Measurements from ENCODE around the gene ENTHD1. TPM values are rescaled to one million over a fixed set of nuclear protein-coding genes. Genes with fewer than 3 reads are reported as not detected.

The ENTHD1 gene
- total RNA-seq, 4 donors from 2014 or later, result not detected

DNA sequence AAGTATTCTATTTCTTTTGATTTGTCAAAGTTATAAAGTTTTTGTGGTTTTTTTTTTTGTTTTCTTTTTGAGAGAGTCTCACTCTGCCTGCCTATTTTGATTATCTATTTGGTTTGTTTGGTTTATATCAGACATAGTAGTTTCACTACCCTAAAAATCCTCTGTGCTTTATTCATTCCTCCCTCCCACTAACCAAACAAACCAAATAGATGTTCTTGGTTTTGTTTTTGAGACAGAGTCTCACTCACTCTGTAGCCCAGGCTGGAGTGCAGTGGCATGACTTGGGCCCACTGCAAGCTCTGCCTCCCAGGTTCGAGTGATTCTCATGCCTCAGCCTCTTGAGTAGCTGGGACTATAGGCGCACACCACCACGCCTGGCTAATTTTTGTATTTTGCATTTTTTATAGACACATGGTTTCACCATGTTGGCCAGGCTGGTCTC is 67.9 kb downstream of the ENTHD1 start:
- Histone ChIP-seq H3K36me3 (no peaks in the 10 kb centered on the region), H3K4me3 (no peak overlapping the region), H3K27me3 (peaks cover 0 to 44% (median 0%) of the 10 kb centered on the region in 4 donors), H3K27ac (no peak overlapping the region), H3K9me3 (no peaks in the 10 kb centered on the region), H3K4me1 (no peaks in the 10 kb centered on the region)
- WGBS, 2 donors, result 56 to 87% methylated on average over 3 of the region's 3 CpGs
- intact Hi-C loops (cut with DNase I), result no loop called here
- TF ChIP-seq, protein P1, sequence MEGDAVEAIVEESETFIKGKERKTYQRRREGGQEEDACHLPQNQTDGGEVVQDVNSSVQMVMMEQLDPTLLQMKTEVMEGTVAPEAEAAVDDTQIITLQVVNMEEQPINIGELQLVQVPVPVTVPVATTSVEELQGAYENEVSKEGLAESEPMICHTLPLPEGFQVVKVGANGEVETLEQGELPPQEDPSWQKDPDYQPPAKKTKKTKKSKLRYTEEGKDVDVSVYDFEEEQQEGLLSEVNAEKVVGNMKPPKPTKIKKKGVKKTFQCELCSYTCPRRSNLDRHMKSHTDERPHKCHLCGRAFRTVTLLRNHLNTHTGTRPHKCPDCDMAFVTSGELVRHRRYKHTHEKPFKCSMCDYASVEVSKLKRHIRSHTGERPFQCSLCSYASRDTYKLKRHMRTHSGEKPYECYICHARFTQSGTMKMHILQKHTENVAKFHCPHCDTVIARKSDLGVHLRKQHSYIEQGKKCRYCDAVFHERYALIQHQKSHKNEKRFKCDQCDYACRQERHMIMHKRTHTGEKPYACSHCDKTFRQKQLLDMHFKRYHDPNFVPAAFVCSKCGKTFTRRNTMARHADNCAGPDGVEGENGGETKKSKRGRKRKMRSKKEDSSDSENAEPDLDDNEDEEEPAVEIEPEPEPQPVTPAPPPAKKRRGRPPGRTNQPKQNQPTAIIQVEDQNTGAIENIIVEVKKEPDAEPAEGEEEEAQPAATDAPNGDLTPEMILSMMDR (IDR thresholded peaks at IDR 0.05), result no peak
- DNase-seq, result no peak

DNA sequence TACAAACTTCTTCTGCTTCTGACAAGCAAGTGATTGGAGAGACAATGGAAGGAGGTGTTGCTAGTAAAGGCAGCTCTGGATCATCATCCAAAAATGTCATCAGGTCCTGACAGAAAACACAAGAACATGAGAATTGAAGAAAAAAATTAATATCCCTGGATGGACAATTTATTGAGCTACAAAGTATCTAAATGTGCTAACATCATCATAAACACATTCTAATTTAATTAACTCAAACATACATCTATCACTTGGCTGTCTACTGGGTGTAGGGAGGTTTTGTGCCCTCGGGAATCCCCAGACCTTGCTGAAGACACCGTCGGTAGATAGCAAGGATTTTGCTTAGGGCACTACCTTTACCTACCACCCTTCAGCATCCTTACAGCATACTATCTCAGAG is 72.6 kb downstream of the ENTHD1 start:
- no peaks in the 10 kb centered on the region for H3K4me1 ChIP-seq
- H3K9me3 ChIP-seq, result no peaks in the 10 kb centered on the region
- 73 to 77% methylated on average over 3 of the region's 3 CpGs for WGBS, 2 donors
- H3K27ac ChIP-seq, result no peak overlapping the region
- intact Hi-C loops (cut with DNase I), result no loop called here
- peaks cover 0 to 20% (median 0%) of the 10 kb centered on the region in 4 donors for H3K27me3 ChIP-seq
- TF ChIP-seq, protein P1 (IDR thresholded peaks at IDR 0.05), result no peak
- no peak for TF ChIP-seq POLR2A (IDR thresholded peaks at IDR 0.05)
- no peak overlapping the region for H3K4me3 ChIP-seq
- no peak for DNase-seq
- no peaks in the 10 kb centered on the region for H3K36me3 ChIP-seq

DNA sequence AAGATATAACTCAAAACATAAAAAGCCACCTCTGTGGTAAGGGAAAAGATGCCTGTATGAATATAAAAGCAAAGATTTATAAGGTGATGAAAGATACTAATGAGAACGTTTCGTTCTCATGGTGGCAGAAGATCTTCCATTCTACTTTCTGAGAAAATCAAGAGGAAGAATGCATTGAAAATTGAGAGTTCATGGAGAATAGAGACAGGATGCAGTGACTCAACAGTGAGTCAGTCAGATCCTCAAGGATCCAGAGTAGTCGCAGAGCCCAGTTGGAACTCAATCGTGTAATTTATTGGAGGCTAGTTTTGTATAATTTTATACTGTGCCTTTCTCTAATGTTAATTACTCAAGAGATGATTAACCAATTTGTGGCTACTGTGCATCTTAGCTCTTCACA is 73.3 kb downstream of the ENTHD1 start:
- Histone ChIP-seq H3K4me3 (no peak overlapping the region), H3K27ac (no peak overlapping the region), H3K27me3 (peaks cover 0 to 17% (median 0%) of the 10 kb centered on the region in 4 donors)

DNA sequence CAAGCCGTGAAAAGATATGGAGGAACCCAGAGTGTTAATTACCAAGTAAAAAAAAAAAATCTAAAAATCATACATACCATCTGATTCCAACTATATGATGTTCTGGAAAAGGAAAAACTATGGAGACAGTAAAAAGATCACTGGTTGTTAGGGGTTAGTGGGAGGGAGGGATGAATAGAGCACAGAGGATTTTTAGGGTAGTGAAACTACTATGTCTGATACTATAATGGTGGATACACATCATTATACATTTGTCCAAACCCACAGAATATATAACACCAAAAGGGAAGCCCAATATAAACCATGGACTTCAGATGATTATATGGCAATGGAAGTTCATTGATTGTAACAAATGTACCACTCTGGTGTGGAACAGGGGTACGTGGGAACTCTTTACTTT is 74.1 kb downstream of the ENTHD1 start:
- Histone ChIP-seq H3K4me1 (no peaks in the 10 kb centered on the region), H3K4me3 (no peak overlapping the region), H3K36me3 (no peaks in the 10 kb centered on the region), H3K9me3 (no peaks in the 10 kb centered on the region), H3K27ac (no peak overlapping the region), H3K27me3 (peaks cover 0 to 17% (median 0%) of the 10 kb centered on the region in 4 donors)
- intact Hi-C loops (cut with DNase I), result no loop called here
- TF ChIP-seq, protein P1 (IDR thresholded peaks at IDR 0.05), result no peak
- no peak for TF ChIP-seq POLR2A (IDR thresholded peaks at IDR 0.05)
- 81 to 83% methylated on average over 2 of the region's 2 CpGs for WGBS, 2 donors
- DNase-seq, result no peak

More for the DNA sequence above, 73.3 kb downstream of the ENTHD1 start:
- intact Hi-C loops (cut with DNase I), result no loop called here
- Histone ChIP-seq H3K36me3 (no peaks in the 10 kb centered on the region), H3K4me1 (no peaks in the 10 kb centered on the region), H3K9me3 (no peaks in the 10 kb centered on the region)
- DNase-seq, result no peak
- 27 to 47% methylated on average over 4 of the region's 4 CpGs for WGBS, 2 donors
- TF ChIP-seq, protein P1 (IDR thresholded peaks at IDR 0.05), result no peak
- TF ChIP-seq POLR2A (IDR thresholded peaks at IDR 0.05), result no peak

DNA sequence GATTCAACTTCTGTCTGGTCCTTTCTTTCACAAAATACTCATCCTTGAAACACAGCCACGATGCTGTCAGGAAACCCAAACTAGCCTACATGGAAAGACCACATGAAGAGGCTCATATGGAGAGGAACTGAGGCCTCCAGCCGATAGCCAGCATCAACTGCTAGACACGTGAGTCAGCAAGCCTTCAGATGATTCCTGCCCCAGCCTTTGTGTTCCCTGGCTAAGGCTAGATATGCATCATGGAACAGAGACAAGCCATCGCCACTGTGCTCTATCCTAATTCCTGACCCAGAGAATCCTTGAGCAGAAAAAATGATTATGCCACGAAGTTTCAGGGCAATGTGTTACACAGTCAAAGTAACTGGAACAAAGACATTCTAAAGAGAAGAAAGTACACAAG is 75.5 kb downstream of the ENTHD1 start:
- Histone ChIP-seq H3K9me3 (no peaks in the 10 kb centered on the region), H3K4me1 (no peaks in the 10 kb centered on the region), H3K27ac (no peak overlapping the region), H3K4me3 (no peak overlapping the region), H3K27me3 (peaks cover 0 to 20% (median 0%) of the 10 kb centered on the region in 4 donors), H3K36me3 (no peaks in the 10 kb centered on the region)
- intact Hi-C loops (cut with DNase I), result no loop called here
- 38 to 63% methylated on average over 3 to 4 of the region's 5 CpGs for WGBS, 2 donors
- DNase-seq, result no peak
- TF ChIP-seq POLR2A (IDR thresholded peaks at IDR 0.05), result no peak
- TF ChIP-seq, protein P1 (IDR thresholded peaks at IDR 0.05), result no peak
